Measurements from ENCODE around the gene MCFD2. TPM values are rescaled to one million over a fixed set of nuclear protein-coding genes. Genes with fewer than 3 reads are reported as not detected.
A peak's percentile ranks its signal among the peaks of the same experiment; 100 is the strongest.
"Not testable (repeated sequence)": the region's sequence is repeated elsewhere in the genome, so short reads cannot be mapped to it uniquely, and the experiment has no call there.

The MCFD2 gene
- total and polyA plus RNA-seq, 3 donors from 2014 or later: 65.4 to 74.5 (median 67.6) TPM

DNA sequence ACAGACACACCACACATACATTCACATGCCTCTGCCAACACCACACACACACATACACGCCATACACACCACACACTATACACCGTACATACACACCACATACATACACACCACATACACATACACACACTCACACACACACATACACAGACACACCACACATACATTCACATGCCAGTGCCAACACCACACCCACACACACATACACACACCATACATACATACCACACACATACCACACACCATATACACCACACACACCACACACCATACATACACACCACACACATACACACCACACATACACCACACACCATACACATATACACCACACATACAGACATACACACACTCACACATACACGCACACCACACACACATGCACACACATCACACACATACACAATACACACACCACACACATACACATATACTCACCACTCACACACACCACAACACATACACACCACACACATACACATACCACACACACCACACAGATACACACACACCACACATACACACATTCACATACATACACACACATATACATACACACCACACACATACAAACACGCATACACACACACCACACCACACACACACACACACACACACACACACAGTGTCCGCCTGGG is 37.2 kb downstream of the MCFD2 start:
- no peak for DNase-seq
- Histone ChIP-seq H3K9me3 (no peaks in the 10 kb centered on the region), H3K36me3 (ENCODE audit: low read depth, missing control alignments) (no peaks in the 10 kb centered on the region), H3K27me3 (no peaks in the 10 kb centered on the region), H3K4me3 (no peak overlapping the region), H3K4me1 (peaks cover 7% of the 10 kb centered on the region), H3K27ac (no peak overlapping the region)
- intact Hi-C loops (cut with DNase I; ENCODE audit: low total_unique reads): no loop called here
- WGBS, 2 donors: 84 to 89% methylated on average over 5 of the region's 5 CpGs
- no peak for TF ChIP-seq POLR2A (IDR thresholded peaks at IDR 0.05)
- no peak for TF ChIP-seq CTCF (IDR thresholded peaks at IDR 0.05)

DNA sequence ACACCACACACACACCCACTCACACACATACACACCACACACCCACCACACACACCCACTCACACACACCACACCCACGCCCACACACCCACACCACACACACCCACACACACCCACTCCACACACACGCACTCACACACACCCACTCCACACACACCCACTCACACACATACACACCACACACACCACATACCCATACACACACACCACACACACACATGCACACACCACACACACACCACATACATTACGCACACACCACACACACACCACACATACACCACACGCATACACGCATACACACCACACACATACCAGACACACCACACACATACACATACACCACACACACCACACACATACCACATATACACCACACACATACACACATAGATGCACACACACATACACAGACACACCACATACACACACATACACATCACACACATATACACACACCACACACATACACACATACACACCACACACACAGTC is 37.9 kb downstream of the MCFD2 start:
- WGBS, 2 donors: 82 to 86% methylated on average over 5 of the region's 5 CpGs
- intact Hi-C loops (cut with DNase I; ENCODE audit: low total_unique reads): no loop called here
- Histone ChIP-seq H3K9me3 (no peaks in the 10 kb centered on the region), H3K27ac (no peak overlapping the region), H3K36me3 (ENCODE audit: low read depth, missing control alignments) (no peaks in the 10 kb centered on the region), H3K4me3 (no peak overlapping the region), H3K27me3 (no peaks in the 10 kb centered on the region), H3K4me1 (peaks cover 7% of the 10 kb centered on the region)
- TF ChIP-seq POLR2A (IDR thresholded peaks at IDR 0.05): no peak
- TF ChIP-seq CTCF (IDR thresholded peaks at IDR 0.05): no peak
- DNase-seq: no peak

GRCh38 chr2:46876741-46877384 is 38.7 kb downstream of the MCFD2 start:
- no peaks in the 10 kb centered on the region for H3K36me3 ChIP-seq (ENCODE audit: low read depth, missing control alignments)
- H3K27me3 ChIP-seq: no peaks in the 10 kb centered on the region
- no peak overlapping the region for H3K4me3 ChIP-seq
- no peak for TF ChIP-seq POLR2A (IDR thresholded peaks at IDR 0.05)
- TF ChIP-seq CTCF (IDR thresholded peaks at IDR 0.05): peak; percentile 50 to 64 (median 53)
- H3K27ac ChIP-seq: no peak overlapping the region
- peaks cover 7% of the 10 kb centered on the region for H3K4me1 ChIP-seq
- DNase-seq: no peak
- intact Hi-C loops (cut with DNase I; ENCODE audit: low total_unique reads): no loop called here
- WGBS, 2 donors: 44 to 60% methylated on average over 11 of the region's 11 CpGs
- H3K9me3 ChIP-seq: no peaks in the 10 kb centered on the region

GRCh38 chr2:46875962-46876689 is 39.5 kb downstream of the MCFD2 start:
- 86 to 91% methylated on average over 5 of the region's 5 CpGs for WGBS, 2 donors
- H3K4me3 ChIP-seq; H3K4me1 ChIP-seq; H3K27me3 ChIP-seq; intact Hi-C loops (cut with DNase I; ENCODE audit: low total_unique reads); H3K27ac ChIP-seq; H3K36me3 ChIP-seq (ENCODE audit: low read depth, missing control alignments); H3K9me3 ChIP-seq; DNase-seq: not testable (repeated sequence)

- Histone ChIP-seq H3K4me3 (no peak overlapping the region), H3K27me3 (no peaks in the 10 kb centered on the region), H3K9me3 (no peaks in the 10 kb centered on the region), H3K27ac (no peak overlapping the region), H3K4me1 (peaks cover 7% of the 10 kb centered on the region), H3K36me3 (ENCODE audit: low read depth, missing control alignments) (no peaks in the 10 kb centered on the region)
- TF ChIP-seq CTCF (IDR thresholded peaks at IDR 0.05) (no peak), POLR2A (IDR thresholded peaks at IDR 0.05) (no peak)
- no peak for DNase-seq
- 91% methylated on average over 8 of the region's 8 CpGs for WGBS, 2 donors
- intact Hi-C loops (cut with DNase I; ENCODE audit: low total_unique reads): no loop called here
Measured at GRCh38 chr2:46875226-46875899, 40.2 kb downstream of the MCFD2 start.

Data from testis (tissue), 3 donors.